ENCODE data around the gene NKX6-1.

Gene NKX6-1

GRCh38 chr4:84442778-84443177 is 56.3 kb downstream of the NKX6-1 start:
- no peak for TF ChIP-seq JUND (IDR thresholded peaks at IDR 0.05; ENCODE audit: low read depth)
- no peak for DNase-seq (ENCODE audit: low read depth in 1 of 2, low spot score in 1 of 2)
- in situ Hi-C loops (cut with HindIII; ENCODE audit: low pct_unique_long_range_greater_than_20kb, low sequenced_read_pairs) = no loop called here
